GM21723 (cell line): ENCODE data around the gene MSLN.
"Not testable (repeated sequence)": the region's sequence is repeated elsewhere in the genome, so short reads cannot be mapped to it uniquely, and the experiment has no call there.

Experiments
- ATAC-seq: cut with Tn5 transposase; IDR thresholded peaks from one replicate; pipeline ENCODE4 v1.9.1; 2021; ENCODE audit warnings: mild to moderate bottlenecking, moderate library complexity; ENCODE audit not compliant: unreplicated experiment

The MSLN gene

DNA sequence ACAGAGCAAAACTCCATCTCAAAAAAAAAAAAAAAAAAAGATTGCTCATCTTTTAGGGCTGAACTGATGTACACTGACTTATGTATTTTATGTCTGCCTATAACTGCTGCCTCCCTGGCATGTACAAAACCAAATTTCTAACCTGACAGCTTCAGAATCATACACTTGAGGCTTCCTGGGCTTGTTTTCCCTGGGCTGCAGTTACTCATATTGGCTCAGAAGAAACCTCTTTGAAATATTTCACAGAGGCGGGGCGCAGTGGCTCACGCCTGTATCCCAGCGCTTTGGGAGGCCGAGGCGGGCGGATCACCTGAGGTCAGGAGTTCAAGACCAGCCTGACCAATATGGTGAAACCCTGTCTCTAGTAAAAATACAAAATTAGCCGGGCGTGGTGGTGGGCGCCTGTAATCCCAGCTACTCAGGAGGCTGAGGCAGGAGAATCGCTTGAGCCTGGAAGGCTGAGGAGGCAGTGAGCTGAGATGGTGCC is 6.4 kb upstream of the MSLN start:
- not testable (repeated sequence) for ATAC-seq

DNA sequence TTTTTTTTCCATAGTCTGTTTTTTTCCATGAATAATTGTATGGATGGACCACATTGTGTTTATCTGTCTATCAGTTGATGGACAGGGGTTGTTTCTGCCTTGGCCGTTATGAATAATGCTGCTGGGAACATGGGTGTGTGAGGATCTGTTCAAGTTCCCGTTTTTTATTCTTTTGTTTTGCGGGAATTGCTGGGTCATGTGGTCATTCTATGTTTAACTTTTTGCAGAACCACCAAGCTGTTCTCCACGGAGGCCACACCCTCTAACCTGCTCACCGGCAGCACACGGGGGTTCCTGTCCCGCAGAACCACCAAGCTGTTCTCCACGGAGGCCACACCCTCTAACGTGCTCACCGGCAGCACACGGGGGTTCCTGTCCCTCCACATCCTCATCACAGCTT is 5.9 kb upstream of the MSLN start:
- ATAC-seq = no peak

DNA sequence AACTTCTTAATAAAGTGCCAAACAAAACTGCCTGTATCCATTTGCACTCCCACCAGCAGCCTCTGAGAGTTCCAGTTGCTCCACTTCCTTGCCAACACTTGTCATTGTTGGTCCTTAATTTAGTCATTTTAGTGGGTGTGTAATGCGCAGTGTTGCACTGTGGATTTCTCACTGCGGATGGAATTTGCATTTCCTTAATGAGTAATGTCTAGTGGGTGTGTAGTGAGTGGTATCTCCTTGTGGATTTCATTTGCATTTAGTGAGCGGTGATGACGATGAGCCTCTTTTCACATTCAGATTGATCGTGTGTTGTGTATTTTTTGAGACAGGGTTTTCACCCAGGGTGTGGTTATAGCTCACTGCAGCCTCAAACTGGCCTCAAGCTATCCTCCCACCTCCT is 4.1 kb upstream of the MSLN start:
- ATAC-seq = no peak

DNA sequence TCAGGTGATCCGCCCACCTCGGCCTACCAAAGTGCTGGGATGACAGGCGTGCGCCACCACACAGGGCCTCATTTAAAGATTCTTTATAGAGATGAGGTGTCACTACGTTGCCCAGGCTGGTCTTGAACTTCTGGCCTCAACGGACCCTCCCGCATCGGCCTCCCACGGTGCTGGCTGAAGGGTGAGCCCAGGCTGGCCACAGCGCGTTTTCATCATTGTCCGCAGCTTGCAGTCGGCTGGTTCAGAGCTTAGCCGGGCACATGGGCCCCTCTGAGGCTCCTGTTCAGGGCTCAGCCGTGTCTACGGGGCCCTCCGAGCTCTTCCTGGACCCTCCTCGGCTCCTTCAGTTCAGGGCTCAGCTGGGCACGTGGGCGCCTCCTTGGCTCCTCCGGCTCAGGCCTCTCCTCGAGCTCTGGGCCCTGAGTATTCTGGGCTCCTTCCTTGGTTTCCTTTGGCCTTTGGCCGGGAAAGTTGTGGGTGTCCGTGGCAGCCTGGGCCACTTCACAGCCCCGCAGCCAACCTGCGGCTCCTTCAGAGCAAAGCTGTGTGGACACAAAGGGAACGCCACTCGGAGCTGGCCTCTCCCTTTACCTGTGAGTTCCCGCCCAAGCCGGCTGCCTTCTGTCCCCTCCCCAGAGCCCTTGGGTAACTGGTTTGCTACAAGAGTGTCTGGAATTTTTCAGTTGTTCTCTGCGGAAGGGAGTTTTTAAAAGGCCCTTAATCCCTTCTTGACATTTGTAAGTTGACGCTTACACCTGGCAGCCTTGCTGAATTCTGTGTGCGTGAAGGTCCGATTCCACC is 1.2 kb upstream of the MSLN start:
- ATAC-seq = no peak

DNA sequence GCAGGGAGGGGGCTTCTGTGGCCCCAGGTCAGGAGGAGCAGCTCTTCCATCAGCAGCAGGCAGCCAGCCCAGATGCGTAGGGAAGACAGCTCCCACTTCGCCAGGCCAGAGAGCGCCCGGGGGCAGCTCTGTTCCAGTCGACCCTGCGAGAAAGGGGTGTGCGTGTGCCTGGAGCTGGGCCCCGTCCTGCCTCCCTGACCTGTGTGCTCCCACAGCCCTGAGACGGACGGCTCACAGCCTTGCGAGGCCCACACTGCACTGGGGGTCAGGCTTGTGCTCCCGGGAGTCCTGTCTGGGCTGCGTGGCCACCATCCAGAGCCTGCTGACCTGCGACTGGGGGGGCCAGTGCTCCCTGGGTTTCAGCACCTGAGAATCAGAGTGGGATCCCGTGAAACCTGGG is 469 bp upstream of the MSLN start:
- ATAC-seq = no peak

DNA sequence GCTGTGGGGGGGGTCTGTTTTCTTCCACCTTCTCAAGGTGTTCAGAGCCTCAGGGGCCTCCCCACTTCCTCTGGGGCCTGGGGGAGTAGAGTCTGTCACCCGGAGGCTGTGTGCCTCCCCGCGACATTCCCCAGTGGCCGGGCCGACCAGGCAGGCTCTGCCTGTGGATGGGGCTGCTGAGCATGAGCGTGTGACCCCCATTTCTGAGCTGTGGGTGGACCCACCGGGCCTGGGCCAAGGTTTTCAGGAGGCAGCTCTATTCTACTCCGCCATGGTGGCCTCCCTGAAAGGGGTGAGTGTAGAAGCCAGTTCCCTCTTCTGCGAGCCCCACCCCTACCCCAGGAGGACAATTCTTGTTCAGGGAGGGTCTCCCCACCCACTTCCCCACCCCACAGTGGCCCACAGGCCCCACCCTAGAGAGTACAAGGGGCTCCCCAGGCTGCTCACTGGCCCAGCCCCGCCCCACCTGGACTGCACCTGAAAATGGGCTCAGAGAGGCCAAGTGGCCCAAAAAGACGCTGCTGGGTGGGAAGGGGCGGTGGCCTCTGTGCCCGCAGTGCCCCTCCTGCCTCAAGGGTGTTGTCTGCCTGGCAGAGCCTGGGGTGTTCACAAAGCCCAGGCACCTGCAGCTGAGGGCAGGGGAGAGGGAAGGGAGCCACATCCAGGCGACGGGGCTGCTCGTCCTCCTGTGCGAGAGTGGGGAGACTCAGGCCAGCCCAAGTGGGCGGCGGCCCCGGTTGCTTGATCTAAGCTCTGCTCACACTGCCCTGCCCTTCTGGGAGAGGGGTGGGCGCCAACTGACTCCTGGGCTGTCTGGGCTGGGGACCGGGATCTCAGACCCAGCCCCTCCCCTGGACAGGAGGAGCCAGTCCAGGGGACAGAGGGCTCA is 1.3 kb downstream of the MSLN start:
- ATAC-seq = no peak

DNA sequence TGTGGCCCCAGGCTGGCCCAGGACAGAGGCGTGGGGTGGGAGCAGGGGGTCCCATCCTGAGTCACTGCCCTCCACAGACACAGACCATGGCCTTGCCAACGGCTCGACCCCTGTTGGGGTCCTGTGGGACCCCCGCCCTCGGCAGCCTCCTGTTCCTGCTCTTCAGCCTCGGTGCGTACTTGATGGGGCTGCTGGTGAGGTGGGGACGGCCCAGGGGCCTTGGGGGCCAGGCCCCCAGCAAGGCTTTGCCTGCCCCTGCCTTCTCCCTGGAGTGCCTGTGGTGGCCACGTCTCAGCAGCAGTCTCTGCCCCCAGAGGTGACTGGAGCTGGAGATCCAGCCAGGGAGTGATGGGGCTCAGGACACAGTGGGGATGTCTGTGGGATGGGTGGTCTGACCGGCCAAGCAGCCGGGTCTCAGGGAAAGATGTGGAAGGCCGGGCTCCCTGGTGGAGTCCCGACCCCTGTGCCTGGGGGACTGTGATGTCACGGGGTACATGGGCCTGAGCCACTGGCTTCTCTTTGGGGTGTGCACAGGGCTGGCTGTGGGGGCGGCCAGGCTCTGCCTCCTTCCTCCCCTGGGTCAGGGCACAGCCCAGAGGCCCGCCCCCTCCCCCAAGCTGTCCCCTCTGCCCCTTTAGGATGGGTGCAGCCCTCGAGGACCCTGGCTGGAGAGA is 2.2 kb downstream of the MSLN start:
- no peak for ATAC-seq

DNA sequence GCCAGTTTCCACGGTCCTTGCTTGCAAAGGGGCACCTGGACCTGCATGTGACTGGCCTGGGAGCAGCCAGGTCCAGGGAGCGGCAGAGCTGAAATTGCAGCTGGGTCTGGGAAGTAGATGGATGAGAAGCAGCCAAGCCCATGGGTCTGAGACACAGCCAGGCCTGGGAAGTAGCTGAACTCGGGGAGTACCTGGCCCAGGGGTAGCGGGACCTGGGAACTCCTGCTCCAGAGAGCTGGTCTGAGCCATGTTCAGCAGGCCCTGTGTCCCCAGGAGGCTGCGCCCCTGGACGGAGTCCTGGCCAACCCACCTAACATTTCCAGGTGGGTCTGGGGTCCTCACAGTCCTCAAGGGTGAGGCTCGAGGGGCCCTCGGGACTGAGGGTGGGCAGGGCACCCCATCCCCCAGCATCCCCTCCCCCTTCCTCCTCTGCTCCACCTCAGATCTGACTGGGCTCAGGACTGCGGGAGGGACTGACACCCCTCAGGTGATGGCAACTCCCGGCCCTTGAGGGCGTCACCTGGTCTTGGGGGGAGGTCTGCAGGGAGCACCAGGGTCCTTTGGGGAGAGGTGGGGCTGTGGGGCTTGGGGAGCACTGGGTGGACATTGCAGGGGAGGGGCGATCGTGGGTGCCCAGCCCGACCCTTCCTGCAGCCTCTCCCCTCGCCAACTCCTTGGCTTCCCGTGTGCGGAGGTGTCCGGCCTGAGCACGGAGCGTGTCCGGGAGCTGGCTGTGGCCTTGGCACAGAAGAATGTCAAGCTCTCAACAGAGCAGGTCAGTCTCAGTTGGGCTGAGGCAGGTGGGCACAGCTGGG is 3.0 kb downstream of the MSLN start:
- ATAC-seq = no peak

DNA sequence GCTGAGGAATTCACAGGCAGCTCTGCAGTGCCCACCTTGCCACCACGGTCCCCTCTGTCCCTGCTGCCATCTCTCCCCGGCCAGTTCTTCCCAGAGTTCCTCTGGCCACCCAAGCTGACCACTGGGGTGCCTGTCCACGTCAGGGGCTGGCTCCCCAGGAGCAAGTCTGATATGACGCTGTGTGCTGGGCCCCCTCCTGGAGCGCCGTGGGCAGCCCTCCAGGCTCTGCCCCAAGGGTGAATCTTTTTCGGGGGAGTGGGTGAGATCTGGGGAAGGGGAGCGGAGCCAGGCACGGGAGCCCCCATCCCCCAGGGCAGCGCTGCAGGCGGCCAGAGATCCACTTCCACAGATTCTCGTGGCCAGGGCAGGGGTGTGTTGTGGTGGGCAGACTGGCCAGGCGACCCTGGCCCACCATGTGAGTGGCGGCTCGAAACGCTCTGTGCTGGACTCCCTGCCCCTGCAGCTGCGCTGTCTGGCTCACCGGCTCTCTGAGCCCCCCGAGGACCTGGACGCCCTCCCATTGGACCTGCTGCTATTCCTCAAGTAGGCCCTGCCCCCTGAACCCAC is 3.7 kb downstream of the MSLN start:
- no peak for ATAC-seq

DNA sequence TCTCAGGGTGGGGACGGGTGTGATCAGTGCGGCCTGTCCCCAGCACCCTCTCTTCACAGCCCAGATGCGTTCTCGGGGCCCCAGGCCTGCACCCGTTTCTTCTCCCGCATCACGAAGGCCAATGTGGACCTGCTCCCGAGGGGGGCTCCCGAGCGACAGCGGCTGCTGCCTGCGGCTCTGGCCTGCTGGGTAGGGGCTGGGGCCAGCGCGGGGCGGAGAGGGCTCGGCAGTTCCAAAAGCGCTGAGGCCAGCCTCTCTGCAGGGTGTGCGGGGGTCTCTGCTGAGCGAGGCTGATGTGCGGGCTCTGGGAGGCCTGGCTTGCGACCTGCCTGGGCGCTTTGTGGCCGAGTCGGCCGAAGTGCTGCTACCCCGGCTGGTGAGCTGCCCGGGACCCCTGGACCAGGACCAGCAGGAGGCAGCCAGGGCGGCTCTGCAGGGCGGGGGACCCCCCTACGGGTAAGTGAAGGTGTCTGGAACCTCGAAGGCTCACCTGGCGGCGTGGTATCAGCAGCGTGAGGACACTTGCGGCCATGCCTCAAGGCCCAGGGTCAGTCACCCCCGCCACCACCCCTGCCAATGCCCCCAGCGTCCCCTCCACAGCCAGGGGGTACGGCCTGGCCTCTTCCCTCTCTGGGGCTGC is 4.4 kb downstream of the MSLN start:
- no peak for ATAC-seq

DNA sequence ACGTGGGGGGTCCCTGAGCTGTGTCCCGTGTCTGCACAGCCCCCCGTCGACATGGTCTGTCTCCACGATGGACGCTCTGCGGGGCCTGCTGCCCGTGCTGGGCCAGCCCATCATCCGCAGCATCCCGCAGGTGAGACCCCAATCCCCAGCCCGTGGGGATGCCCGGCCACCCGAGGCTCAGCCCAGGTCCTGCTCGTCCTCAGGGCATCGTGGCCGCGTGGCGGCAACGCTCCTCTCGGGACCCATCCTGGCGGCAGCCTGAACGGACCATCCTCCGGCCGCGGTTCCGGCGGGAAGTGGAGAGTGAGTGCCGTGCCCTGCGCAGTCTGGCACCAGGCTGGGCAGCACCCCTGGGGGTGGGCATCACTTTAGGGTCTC is 4.9 kb downstream of the MSLN start:
- no peak for ATAC-seq

DNA sequence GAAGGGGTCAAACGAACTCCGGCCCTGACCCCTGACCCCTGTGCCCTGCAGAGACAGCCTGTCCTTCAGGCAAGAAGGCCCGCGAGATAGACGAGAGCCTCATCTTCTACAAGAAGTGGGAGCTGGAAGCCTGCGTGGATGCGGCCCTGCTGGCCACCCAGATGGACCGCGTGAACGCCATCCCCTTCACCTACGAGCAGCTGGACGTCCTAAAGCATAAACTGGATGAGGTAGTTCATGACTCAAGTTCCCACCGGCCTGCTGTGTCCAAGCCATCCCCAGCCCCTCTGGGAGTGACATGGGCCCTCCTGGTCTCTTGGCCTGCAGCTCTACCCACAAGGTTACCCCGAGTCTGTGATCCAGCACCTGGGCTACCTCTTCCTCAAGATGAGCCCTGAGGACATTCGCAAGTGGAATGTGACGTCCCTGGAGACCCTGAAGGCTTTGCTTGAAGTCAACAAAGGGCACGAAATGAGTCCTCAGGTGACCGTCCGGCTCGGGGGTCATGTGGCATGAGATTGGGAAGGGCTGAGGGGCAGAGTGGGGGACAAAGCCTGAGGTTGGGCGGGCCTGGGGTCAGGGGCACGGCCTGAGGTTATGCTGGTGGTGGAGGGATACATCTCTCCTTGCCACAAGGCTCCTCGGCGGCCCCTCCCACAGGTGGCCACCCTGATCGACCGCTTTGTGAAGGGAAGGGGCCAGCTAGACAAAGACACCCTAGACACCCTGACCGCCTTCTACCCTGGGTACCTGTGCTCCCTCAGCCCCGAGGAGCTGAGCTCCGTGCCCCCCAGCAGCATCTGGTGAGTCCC is 5.7 kb downstream of the MSLN start:
- ATAC-seq = no peak

DNA sequence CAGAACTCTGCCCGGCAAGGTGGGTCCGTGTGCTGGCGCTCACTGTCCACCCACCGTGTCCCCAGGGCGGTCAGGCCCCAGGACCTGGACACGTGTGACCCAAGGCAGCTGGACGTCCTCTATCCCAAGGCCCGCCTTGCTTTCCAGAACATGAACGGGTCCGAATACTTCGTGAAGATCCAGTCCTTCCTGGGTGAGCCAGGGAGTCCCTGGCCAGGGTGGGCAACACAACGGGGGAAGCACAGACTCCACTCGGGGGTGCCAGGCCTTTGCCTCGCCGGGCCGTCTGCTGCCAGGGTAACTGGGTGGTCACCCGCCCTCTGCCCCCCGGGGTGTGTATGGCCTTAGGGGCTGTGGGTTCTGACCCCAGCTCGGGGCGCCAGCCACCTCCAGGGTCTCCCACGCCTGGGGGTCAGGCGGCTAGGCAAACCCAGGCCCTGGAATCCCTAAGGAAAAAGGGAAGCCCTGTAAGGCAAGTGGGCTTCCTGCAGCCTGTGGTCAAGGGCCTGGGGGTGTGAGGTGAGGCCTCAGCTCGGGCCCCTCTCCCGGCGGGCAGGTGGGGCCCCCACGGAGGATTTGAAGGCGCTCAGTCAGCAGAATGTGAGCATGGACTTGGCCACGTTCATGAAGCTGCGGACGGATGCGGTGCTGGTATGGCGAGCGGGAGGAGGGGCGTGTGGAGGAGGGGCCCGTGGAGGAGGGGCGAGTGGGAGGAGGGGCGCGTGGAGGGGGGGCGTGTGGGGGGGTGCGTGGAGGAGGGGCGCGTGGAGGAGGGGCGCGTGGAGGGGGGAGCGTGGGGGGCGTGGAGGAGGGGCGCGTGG is 6.5 kb downstream of the MSLN start:
- no peak for ATAC-seq

DNA sequence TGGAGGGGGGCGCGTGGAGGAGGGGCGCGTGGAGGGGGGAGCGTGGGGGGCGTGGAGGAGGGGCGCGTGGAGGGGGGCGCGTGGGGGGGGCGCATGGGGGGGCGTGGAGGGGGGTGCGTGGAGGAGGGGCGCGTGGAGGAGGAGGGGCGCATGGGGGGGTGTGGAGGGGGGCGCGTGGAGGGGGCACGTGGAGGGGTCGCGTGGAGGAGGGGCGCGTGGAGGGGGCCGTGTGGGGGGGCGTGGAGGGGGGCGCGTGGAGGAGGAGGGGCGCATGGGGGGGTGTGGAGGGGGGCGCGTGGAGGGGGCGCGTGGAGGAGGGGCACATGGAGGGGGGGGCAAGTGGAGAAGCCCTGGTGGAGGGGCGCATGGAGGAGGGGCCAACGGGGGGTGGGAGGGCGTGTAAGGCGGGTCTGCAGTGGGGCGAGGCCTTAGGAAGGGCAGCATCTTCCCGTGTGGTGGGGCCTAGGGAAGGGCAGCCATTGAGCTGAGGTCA is 7.3 kb downstream of the MSLN start:
- ATAC-seq = no peak

DNA sequence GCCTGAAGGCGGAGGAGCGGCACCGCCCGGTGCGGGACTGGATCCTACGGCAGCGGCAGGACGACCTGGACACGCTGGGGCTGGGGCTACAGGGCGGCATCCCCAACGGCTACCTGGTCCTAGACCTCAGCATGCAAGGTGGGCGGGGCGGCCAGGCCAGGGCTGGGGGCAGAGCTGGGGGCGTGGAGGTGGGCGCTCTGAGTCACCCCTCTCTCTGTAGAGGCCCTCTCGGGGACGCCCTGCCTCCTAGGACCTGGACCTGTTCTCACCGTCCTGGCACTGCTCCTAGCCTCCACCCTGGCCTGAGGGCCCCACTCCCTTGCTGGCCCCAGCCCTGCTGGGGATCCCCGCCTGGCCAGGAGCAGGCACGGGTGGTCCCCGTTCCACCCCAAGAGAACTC is 7.9 kb downstream of the MSLN start:
- no peak for ATAC-seq

DNA sequence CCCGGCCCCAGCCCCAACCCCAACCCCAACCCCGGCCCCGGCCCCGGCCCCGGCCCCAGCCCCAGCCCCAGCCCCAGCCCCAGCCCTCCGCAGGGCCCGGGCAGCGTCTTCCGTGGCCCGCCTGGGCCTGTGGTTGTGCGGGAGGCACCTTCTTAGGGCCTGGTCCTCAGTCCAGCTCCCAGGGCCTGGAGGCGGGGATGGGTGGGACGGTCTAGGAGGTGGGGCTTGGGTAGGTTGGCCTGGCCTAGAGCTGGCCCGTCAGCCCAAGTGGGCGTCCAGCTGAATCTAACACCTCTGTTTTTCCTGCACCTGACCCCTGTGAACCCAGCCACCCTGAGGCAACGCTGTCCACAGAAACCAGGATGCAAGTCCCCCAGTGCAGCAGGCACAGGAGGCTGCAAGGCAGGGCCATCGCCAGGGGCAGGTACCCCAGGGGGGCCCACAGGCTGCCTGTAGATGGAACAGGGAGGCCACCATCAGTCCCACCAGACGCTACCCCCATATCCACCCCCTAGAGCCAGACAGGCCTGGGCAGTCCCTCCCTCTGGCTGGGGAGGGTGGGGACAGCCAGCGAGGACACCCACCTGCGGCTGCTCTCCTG is 8.8 kb downstream of the MSLN start:
- no peak for ATAC-seq

DNA sequence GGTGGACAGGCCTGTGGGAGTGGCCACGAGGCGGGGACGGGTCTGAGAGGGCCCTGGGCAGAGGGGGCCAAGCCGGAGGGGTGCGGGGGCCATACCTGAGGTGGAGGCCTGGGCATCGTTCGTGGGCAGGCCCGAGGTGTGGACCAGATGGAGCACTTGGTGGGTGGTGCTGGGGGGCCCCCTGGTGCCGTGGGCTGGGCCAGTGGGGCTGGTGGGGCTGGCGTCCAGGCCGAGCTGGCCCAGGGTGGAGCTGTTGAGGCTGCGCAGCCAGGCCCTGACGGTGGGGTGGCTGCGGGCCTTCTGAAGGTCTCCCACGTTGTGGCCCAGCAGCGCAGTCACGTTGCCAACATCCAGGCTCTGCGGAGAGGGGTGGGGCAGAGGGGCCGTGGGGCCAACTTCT is 9.4 kb downstream of the MSLN start:
- ATAC-seq = no peak

DNA sequence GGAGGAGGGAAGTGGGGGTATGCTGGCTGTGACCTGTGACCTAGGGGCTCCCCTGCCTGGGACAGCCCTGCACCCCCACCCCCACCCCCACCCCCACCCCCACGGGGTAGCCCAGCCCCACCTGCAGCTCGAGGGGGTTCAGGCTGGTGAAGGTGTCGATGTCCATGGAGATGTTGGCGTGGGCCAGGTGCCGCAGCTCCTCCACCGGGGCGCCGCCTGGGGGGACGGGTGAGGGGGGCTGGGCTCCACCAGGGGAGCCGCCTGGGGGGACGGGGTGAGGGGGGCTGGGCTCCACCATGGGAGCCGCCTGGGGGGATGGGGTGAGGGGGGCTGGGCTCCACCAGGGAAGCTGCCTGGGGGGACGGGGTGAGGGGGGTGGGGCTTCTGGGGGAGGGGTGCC is 9.9 kb downstream of the MSLN start:
- no peak for ATAC-seq
